GM23338 (cell line): ENCODE results near the gene MIGA1. TPM values are rescaled to one million over a fixed set of nuclear protein-coding genes. Genes with fewer than 3 reads are reported as not detected.

Experiments
- ATAC-seq: fragments of 200-7000 bp; cut with Tn5 transposase; 3 replicates; pipeline ENCODE4 v1.9.1; 2020
- DNase-seq: peaks from one replicate; pipeline ENCODE4 v3.0.0-alpha.2; 2015; ENCODE audit warnings: low spot score
- H2AFZ ChIP-seq: fragments of 200-600 bp; sonication (generic); 2 replicates; pipeline ENCODE4 v1.8.0; 2016; ENCODE audit warnings: antibody characterized with exemption, mild to moderate bottlenecking, moderate library complexity
- H3F3A ChIP-seq: fragments of 200-600 bp; sonication (generic); replicated peaks from 2 replicates; pipeline ENCODE4 v1.8.0; 2017; ENCODE audit warnings: antibody characterized with exemption, mixed run types, low read depth
- H3K27ac ChIP-seq: fragments of 200-600 bp; sonication (generic); 2 replicates; pipeline ENCODE4 v1.6.1; 2016; ENCODE audit warnings: low read depth
- H3K27me3 ChIP-seq: fragments of 200-600 bp; sonication (generic); 2 replicates; pipeline ENCODE4 v1.8.0; 2016; ENCODE audit warnings: mild to moderate bottlenecking, mixed run types, moderate library complexity; ENCODE audit not compliant: insufficient read depth
- H3K36me3 ChIP-seq: fragments of 200-600 bp; sonication (generic); 2 replicates; pipeline ENCODE4 v1.8.0; 2016; ENCODE audit warnings: mild to moderate bottlenecking; ENCODE audit not compliant: insufficient read depth
- H3K4me1 ChIP-seq: fragments of 200-600 bp; sonication (generic); 2 replicates; pipeline ENCODE4 v1.8.0; 2016; ENCODE audit warnings: mild to moderate bottlenecking, moderate library complexity; ENCODE audit not compliant: insufficient read depth
- H3K4me2 ChIP-seq: fragments of 200-600 bp; sonication (generic); 2 replicates; pipeline ENCODE4 v1.7.1; 2017; ENCODE audit warnings: mixed run types
- H3K4me3 ChIP-seq: fragments of 200-600 bp; sonication (generic); 2 replicates; pipeline ENCODE4 v1.6.1; 2016; ENCODE audit warnings: mixed run types
- H3K79me2 ChIP-seq: fragments of 200-600 bp; sonication (generic); replicated peaks from 2 replicates; pipeline ENCODE4 v1.8.0; 2017; ENCODE audit warnings: mild to moderate bottlenecking; ENCODE audit not compliant: insufficient read depth
- H3K9me2 ChIP-seq: fragments of 200-600 bp; sonication (generic); 2 replicates; pipeline ENCODE4 v1.8.0; 2017; ENCODE audit not compliant: insufficient read depth
- H4K20me1 ChIP-seq: fragments of 200-600 bp; sonication (generic); replicated peaks from 2 replicates; pipeline ENCODE4 v1.8.0; 2017; ENCODE audit warnings: mild to moderate bottlenecking; ENCODE audit not compliant: insufficient read depth
- H3K27ac Mint-ChIP-seq: 2 replicates; pipeline ENCODE4 v1.8.0; 2020; ENCODE audit warnings: inconsistent platforms, mild to moderate bottlenecking, moderate library complexity, mixed read lengths
- H3K27me3 Mint-ChIP-seq: 3 replicates; pipeline ENCODE4 v1.8.0; 2022; ENCODE audit warnings: low read depth, mild to moderate bottlenecking, moderate library complexity, mixed read lengths, inconsistent platforms; ENCODE audit not compliant: insufficient read depth, poor library complexity
- H3K36me3 Mint-ChIP-seq: 3 replicates; pipeline ENCODE4 v1.8.0; 2021; ENCODE audit warnings: low read depth, mild to moderate bottlenecking, inconsistent platforms, moderate library complexity, mixed read lengths
- H3K4me1 Mint-ChIP-seq: 3 replicates; pipeline ENCODE4 v1.8.0; 2020; ENCODE audit warnings: mild to moderate bottlenecking, inconsistent platforms, mixed read lengths
- H3K4me3 Mint-ChIP-seq: 3 replicates; pipeline ENCODE4 v1.8.0; 2021; ENCODE audit warnings: moderate library complexity, mild to moderate bottlenecking, inconsistent platforms, mixed read lengths
- H3K9me3 Mint-ChIP-seq: 3 replicates; pipeline ENCODE4 v1.8.0; 2020; ENCODE audit warnings: moderate library complexity, mild to moderate bottlenecking, inconsistent platforms, mixed read lengths
- CREB1 ChIP-seq: fragments of 250-450 bp; sonication (Bioruptor Pico); IDR thresholded peaks from 2 replicates; pipeline ENCODE4 v1.5.0; 2020; ENCODE audit warnings: low read depth, mild to moderate bottlenecking, moderate library complexity
- EZH2 ChIP-seq: fragments of 200-600 bp; sonication (generic); IDR thresholded peaks from one replicate; pipeline ENCODE4 v1.8.0; 2017; ENCODE audit warnings: antibody characterized with exemption, mild to moderate bottlenecking, low read depth; ENCODE audit not compliant: unreplicated experiment
- EZH2phosphoT487 ChIP-seq: fragments of 200-600 bp; sonication (generic); IDR thresholded peaks from one replicate; pipeline ENCODE4 v1.8.1; 2018; ENCODE audit warnings: antibody characterized with exemption; ENCODE audit not compliant: unreplicated experiment
- JUNB ChIP-seq: IDR thresholded peaks from one replicate; pipeline ENCODE4 v1.6.1; 2016; ENCODE audit warnings: antibody characterized with exemption; ENCODE audit not compliant: unreplicated experiment
- NANOG ChIP-seq: IDR thresholded peaks from 2 replicates; pipeline ENCODE4 v1.6.1; 2016; ENCODE audit warnings: antibody characterized with exemption, borderline replicate concordance
- POLR2AphosphoS5 ChIP-seq: IDR thresholded peaks from 2 replicates; pipeline ENCODE4 v1.6.1; 2016; ENCODE audit warnings: antibody characterized with exemption, low read depth
- STAT1 ChIP-seq: IDR thresholded peaks from one replicate; pipeline ENCODE4 v1.6.1; 2016; ENCODE audit warnings: antibody characterized with exemption; ENCODE audit not compliant: unreplicated experiment
- ZNF114 ChIP-seq: fragments of 250-450 bp; sonication (Bioruptor Pico); IDR thresholded peaks from 2 replicates; pipeline ENCODE4 v1.5.0; 2020; ENCODE audit warnings: mild to moderate bottlenecking, moderate library complexity
- ZNF331 ChIP-seq: fragments of 250-450 bp; sonication (Bioruptor Pico); IDR thresholded peaks from 2 replicates; pipeline ENCODE4 v1.5.0; 2020; ENCODE audit warnings: low read depth, mild to moderate bottlenecking, moderate library complexity
- polyA plus RNA-seq: library from polyadenylated mRNA; unstranded; fragments of >200 nt; fragmentation: Nextera tagmentation; extraction: Ambion mirVana; gene quantifications from 2 replicates; pipeline ENCODE4 v1.2.1, GENCODE V29; 2016
- total RNA-seq: library from RNA; depleted of rRNA; stranded (reverse); fragments of >200 nt; shearing (Covaris generic); gene quantifications from 2 replicates; pipeline ENCODE4 v1.2.3, GENCODE V29; 2014
- TF ChIP-seq, protein P1 (sequence below), 2 experiments: fragments of 200-600 bp in 1 of 2; sonication (generic) in 1 of 2; conservative IDR thresholded peaks; 2 replicates each; pipeline versions ENCODE4 v1.5.1 to v1.6.1; 2016 to 2017; ENCODE audit warnings: antibody characterized with exemption in 2 of 2, low read depth in 2 of 2, mild to moderate bottlenecking in 2 of 2, moderate library complexity in 1 of 2
- TF ChIP-seq, protein P2 (sequence below): IDR thresholded peaks from 2 replicates; pipeline ENCODE4 v1.6.1; 2016; ENCODE audit warnings: antibody characterized with exemption
- TF ChIP-seq, protein P3 (sequence below): IDR thresholded peaks from one replicate; pipeline ENCODE4 v1.6.1; 2018; ENCODE audit warnings: antibody characterized with exemption; ENCODE audit not compliant: unreplicated experiment
- TF ChIP-seq, protein P4 (sequence below): fragments of 250-450 bp; sonication (Bioruptor Pico); IDR thresholded peaks from 2 replicates; pipeline ENCODE4 v1.5.0; 2020; ENCODE audit warnings: mild to moderate bottlenecking, moderate library complexity

The MIGA1 gene
- total and polyA plus RNA-seq, 2 experiments from 2014 or later = 3.4 to 7.5 TPM

DNA sequence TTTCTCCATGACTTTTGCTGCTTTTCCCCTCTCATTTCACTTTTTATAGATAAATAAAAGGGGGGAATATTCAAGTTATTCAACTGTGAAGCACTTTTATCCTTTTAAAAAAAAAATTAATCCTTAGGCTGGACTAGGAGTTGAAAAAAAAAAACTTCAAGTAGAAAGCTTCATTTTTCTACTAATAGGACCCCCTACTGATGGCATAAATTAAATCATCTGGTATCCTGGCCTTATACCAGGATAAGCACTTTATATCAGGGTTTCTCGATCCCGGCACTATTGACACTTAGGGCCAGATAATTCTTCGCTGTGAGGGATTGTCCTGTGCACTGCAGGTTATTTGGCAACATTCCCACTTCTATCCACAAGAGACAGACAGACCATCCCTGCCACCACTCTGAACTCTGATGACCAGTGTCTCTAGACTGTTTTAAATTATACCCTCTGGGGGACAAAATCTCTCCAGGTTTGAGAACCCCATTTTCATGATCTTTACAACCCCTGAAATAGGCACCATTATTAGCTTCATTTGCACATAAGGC is 37.4 kb upstream of the MIGA1 start:
- ATAC-seq (no peak), DNase-seq (no peak)
- Histone ChIP-seq H3K4me3 (no peak overlapping the region), H3K27ac (no peak overlapping the region), H3K4me2 (no peak overlapping the region), H3K36me3 (0 out of 2 replicates have a peak, but pooled peaks cover 7% of the 10 kb centered on the region), H3K79me2 (peaks cover 42% of the 10 kb centered on the region), H3K4me1 (no peaks in the 10 kb centered on the region), H3F3A (no peaks in the 10 kb centered on the region), H3K9me2 (no peaks in the 10 kb centered on the region), H2AFZ (no peak overlapping the region), H4K20me1 (0 out of 2 replicates have a peak, but pooled peaks cover 7% of the 10 kb centered on the region), H3K27me3 (no peaks in the 10 kb centered on the region)
- Mint-ChIP-seq H3K27ac (no peak overlapping the region), H3K4me1 (peaks cover 3% of the 10 kb centered on the region; the same call in 2 of the 3 replicates), H3K27me3 (peaks cover 1% of the 10 kb centered on the region), H3K4me3 (no peak overlapping the region), H3K9me3 (no peaks in the 10 kb centered on the region), H3K36me3 (peaks cover 23% of the 10 kb centered on the region)
- TF ChIP-seq ZNF331 (CRISPR knock-in tag) (no peak), JUNB (no peak), ZNF114 (CRISPR knock-in tag) (no peak), STAT1 (no peak), NANOG (no peak), EZH2 (no peak), EZH2phosphoT487 (no peak), CREB1 (CRISPR knock-in tag) (no peak), POLR2AphosphoS5 (no peak)
- TF ChIP-seq, protein P1, sequence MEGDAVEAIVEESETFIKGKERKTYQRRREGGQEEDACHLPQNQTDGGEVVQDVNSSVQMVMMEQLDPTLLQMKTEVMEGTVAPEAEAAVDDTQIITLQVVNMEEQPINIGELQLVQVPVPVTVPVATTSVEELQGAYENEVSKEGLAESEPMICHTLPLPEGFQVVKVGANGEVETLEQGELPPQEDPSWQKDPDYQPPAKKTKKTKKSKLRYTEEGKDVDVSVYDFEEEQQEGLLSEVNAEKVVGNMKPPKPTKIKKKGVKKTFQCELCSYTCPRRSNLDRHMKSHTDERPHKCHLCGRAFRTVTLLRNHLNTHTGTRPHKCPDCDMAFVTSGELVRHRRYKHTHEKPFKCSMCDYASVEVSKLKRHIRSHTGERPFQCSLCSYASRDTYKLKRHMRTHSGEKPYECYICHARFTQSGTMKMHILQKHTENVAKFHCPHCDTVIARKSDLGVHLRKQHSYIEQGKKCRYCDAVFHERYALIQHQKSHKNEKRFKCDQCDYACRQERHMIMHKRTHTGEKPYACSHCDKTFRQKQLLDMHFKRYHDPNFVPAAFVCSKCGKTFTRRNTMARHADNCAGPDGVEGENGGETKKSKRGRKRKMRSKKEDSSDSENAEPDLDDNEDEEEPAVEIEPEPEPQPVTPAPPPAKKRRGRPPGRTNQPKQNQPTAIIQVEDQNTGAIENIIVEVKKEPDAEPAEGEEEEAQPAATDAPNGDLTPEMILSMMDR (conservative IDR thresholded peaks at IDR 0.05; ENCODE audit: low read depth in 2 of 2) = no peak
- TF ChIP-seq, protein P2, sequence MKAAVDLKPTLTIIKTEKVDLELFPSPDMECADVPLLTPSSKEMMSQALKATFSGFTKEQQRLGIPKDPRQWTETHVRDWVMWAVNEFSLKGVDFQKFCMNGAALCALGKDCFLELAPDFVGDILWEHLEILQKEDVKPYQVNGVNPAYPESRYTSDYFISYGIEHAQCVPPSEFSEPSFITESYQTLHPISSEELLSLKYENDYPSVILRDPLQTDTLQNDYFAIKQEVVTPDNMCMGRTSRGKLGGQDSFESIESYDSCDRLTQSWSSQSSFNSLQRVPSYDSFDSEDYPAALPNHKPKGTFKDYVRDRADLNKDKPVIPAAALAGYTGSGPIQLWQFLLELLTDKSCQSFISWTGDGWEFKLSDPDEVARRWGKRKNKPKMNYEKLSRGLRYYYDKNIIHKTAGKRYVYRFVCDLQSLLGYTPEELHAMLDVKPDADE = no peak
- TF ChIP-seq, protein P3, sequence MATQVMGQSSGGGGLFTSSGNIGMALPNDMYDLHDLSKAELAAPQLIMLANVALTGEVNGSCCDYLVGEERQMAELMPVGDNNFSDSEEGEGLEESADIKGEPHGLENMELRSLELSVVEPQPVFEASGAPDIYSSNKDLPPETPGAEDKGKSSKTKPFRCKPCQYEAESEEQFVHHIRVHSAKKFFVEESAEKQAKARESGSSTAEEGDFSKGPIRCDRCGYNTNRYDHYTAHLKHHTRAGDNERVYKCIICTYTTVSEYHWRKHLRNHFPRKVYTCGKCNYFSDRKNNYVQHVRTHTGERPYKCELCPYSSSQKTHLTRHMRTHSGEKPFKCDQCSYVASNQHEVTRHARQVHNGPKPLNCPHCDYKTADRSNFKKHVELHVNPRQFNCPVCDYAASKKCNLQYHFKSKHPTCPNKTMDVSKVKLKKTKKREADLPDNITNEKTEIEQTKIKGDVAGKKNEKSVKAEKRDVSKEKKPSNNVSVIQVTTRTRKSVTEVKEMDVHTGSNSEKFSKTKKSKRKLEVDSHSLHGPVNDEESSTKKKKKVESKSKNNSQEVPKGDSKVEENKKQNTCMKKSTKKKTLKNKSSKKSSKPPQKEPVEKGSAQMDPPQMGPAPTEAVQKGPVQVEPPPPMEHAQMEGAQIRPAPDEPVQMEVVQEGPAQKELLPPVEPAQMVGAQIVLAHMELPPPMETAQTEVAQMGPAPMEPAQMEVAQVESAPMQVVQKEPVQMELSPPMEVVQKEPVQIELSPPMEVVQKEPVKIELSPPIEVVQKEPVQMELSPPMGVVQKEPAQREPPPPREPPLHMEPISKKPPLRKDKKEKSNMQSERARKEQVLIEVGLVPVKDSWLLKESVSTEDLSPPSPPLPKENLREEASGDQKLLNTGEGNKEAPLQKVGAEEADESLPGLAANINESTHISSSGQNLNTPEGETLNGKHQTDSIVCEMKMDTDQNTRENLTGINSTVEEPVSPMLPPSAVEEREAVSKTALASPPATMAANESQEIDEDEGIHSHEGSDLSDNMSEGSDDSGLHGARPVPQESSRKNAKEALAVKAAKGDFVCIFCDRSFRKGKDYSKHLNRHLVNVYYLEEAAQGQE = no peak
- TF ChIP-seq, protein P4, sequence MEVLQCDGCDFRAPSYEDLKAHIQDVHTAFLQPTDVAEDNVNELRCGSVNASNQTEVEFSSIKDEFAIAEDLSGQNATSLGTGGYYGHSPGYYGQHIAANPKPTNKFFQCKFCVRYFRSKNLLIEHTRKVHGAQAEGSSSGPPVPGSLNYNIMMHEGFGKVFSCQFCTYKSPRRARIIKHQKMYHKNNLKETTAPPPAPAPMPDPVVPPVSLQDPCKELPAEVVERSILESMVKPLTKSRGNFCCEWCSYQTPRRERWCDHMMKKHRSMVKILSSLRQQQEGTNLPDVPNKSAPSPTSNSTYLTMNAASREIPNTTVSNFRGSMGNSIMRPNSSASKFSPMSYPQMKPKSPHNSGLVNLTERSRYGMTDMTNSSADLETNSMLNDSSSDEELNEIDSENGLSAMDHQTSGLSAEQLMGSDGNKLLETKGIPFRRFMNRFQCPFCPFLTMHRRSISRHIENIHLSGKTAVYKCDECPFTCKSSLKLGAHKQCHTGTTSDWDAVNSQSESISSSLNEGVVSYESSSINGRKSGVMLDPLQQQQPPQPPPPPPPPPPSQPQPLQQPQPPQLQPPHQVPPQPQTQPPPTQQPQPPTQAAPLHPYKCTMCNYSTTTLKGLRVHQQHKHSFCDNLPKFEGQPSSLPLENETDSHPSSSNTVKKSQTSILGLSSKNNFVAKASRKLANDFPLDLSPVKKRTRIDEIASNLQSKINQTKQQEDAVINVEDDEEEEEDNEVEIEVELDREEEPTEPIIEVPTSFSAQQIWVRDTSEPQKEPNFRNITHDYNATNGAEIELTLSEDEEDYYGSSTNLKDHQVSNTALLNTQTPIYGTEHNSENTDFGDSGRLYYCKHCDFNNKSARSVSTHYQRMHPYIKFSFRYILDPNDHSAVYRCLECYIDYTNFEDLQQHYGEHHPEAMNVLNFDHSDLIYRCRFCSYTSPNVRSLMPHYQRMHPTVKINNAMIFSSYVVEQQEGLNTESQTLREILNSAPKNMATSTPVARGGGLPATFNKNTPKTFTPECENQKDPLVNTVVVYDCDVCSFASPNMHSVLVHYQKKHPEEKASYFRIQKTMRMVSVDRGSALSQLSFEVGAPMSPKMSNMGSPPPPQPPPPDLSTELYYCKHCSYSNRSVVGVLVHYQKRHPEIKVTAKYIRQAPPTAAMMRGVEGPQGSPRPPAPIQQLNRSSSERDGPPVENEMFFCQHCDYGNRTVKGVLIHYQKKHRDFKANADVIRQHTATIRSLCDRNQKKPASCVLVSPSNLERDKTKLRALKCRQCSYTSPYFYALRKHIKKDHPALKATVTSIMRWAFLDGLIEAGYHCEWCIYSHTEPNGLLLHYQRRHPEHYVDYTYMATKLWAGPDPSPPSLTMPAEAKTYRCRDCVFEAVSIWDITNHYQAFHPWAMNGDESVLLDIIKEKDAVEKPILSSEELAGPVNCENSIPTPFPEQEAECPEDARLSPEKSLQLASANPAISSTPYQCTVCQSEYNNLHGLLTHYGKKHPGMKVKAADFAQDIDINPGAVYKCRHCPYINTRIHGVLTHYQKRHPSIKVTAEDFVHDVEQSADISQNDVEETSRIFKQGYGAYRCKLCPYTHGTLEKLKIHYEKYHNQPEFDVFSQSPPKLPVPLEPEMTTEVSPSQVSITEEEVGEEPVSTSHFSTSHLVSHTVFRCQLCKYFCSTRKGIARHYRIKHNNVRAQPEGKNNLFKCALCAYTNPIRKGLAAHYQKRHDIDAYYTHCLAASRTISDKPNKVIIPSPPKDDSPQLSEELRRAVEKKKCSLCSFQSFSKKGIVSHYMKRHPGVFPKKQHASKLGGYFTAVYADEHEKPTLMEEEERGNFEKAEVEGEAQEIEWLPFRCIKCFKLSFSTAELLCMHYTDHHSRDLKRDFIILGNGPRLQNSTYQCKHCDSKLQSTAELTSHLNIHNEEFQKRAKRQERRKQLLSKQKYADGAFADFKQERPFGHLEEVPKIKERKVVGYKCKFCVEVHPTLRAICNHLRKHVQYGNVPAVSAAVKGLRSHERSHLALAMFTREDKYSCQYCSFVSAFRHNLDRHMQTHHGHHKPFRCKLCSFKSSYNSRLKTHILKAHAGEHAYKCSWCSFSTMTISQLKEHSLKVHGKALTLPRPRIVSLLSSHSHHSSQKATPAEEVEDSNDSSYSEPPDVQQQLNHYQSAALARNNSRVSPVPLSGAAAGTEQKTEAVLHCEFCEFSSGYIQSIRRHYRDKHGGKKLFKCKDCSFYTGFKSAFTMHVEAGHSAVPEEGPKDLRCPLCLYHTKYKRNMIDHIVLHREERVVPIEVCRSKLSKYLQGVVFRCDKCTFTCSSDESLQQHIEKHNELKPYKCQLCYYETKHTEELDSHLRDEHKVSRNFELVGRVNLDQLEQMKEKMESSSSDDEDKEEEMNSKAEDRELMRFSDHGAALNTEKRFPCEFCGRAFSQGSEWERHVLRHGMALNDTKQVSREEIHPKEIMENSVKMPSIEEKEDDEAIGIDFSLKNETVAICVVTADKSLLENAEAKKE (CRISPR knock-in tag) = no peak
